HepG2 (cell line): ENCODE measurements around the gene SVOP. TPM values are rescaled to one million over a fixed set of nuclear protein-coding genes. Genes with fewer than 3 reads are reported as not detected.

Experiments
- CENPBD1 ChIP-seq: sonication (generic); formaldehyde crosslinking; IDR thresholded peaks from 2 replicates; pipeline ENCODE4 v1.8.0; 2022; ENCODE audit warnings: missing genetic modification reagents, low read depth, mild to moderate bottlenecking, borderline replicate concordance
- FOXK1 ChIP-seq: sonication (generic); formaldehyde crosslinking; IDR thresholded peaks from 2 replicates; pipeline ENCODE4 v1.4.0; 2020; ENCODE audit warnings: low read depth, missing genetic modification reagents, borderline replicate concordance
- HNRNPH1 ChIP-seq: fragments of 200-400 bp; formaldehyde crosslinking; optimal IDR thresholded peaks from 2 replicates; pipeline ENCODE3; 2017; ENCODE audit warnings: mild to moderate bottlenecking, low read depth, low read length
- MXD3 ChIP-seq: IDR thresholded peaks from 2 replicates; pipeline ENCODE4 v1.6.1; 2016; ENCODE audit warnings: mild to moderate bottlenecking, missing biosample characterization, missing genetic modification reagents
- MYC ChIP-seq: sonication (generic); formaldehyde crosslinking; IDR thresholded peaks from 2 replicates; pipeline ENCODE4 v1.9.0; 2021; ENCODE audit warnings: missing genetic modification reagents, borderline replicate concordance
- MZF1 ChIP-seq: sonication (generic); formaldehyde crosslinking; IDR thresholded peaks from 2 replicates; pipeline ENCODE4 v1.8.1; 2023; ENCODE audit warnings: mild to moderate bottlenecking, missing genetic modification reagents, borderline replicate concordance
- NCOA1 ChIP-seq: sonication (generic); formaldehyde crosslinking; IDR thresholded peaks from 2 replicates; pipeline ENCODE4 v1.9.0; 2021; ENCODE audit warnings: missing genetic modification reagents
- NR0B2 ChIP-seq: sonication (generic); formaldehyde crosslinking; IDR thresholded peaks from 2 replicates; pipeline ENCODE4 v1.4.0; 2020; ENCODE audit warnings: mild to moderate bottlenecking, missing genetic modification reagents
- REPIN1 ChIP-seq: sonication (generic); formaldehyde crosslinking; IDR thresholded peaks from 2 replicates; pipeline ENCODE4 v1.8.0; 2022; ENCODE audit warnings: missing genetic modification reagents, low read depth, mild to moderate bottlenecking, borderline replicate concordance
- TRIM24 ChIP-seq: sonication (generic); formaldehyde crosslinking; IDR thresholded peaks from 2 replicates; pipeline ENCODE4 v1.8.0; 2022; ENCODE audit warnings: mild to moderate bottlenecking, missing genetic modification reagents
- ZBTB26 ChIP-seq: IDR thresholded peaks from 2 replicates; pipeline ENCODE4 v1.6.1; 2016; ENCODE audit warnings: missing compliant biosample characterization, missing genetic modification reagents, borderline replicate concordance
- ZBTB3 ChIP-seq: sonication (generic); formaldehyde crosslinking; IDR thresholded peaks from 2 replicates; pipeline ENCODE4 v1.4.0; 2020; ENCODE audit warnings: low read depth, mild to moderate bottlenecking, moderate library complexity, missing genetic modification reagents, borderline replicate concordance
- ZMAT5 ChIP-seq: sonication (generic); formaldehyde crosslinking; IDR thresholded peaks from 2 replicates; pipeline ENCODE4 v1.5.0; 2020; ENCODE audit warnings: mild to moderate bottlenecking, low read depth, missing genetic modification reagents, borderline replicate concordance
- ZMYM3 ChIP-seq: sonication (generic); formaldehyde crosslinking; IDR thresholded peaks from 2 replicates; pipeline ENCODE4 v1.5.1; 2020; ENCODE audit warnings: mild to moderate bottlenecking, missing genetic modification reagents
- ZNF276 ChIP-seq: sonication (generic); formaldehyde crosslinking; IDR thresholded peaks from 2 replicates; pipeline ENCODE4 v1.4.0; 2020; ENCODE audit warnings: mild to moderate bottlenecking, low read depth, missing genetic modification reagents
- ZNF331 ChIP-seq: sonication (generic); formaldehyde crosslinking; IDR thresholded peaks from 2 replicates; pipeline ENCODE4 v1.4.0; 2020; ENCODE audit warnings: missing genetic modification reagents
- ZNF335 ChIP-seq: sonication (generic); formaldehyde crosslinking; IDR thresholded peaks from 2 replicates; pipeline ENCODE4 v1.4.0; 2020; ENCODE audit warnings: missing genetic modification reagents
- ZNF451 ChIP-seq: sonication (generic); formaldehyde crosslinking; IDR thresholded peaks from 2 replicates; pipeline ENCODE4 v1.5.0; 2020; ENCODE audit warnings: mild to moderate bottlenecking, missing genetic modification reagents
- ZNF468 ChIP-seq: sonication (generic); formaldehyde crosslinking; IDR thresholded peaks from 2 replicates; pipeline ENCODE4 v1.8.0; 2022; ENCODE audit warnings: mild to moderate bottlenecking, moderate library complexity, missing genetic modification reagents
- ZNF710 ChIP-seq: sonication (generic); formaldehyde crosslinking; IDR thresholded peaks from 2 replicates; pipeline ENCODE4 v1.5.0; 2020; ENCODE audit warnings: mild to moderate bottlenecking, missing genetic modification reagents, borderline replicate concordance
- ZNF777 ChIP-seq: sonication (generic); formaldehyde crosslinking; IDR thresholded peaks from 2 replicates; pipeline ENCODE4 v1.4.0; 2020; ENCODE audit warnings: missing genetic modification reagents
- ZNF878 ChIP-seq: sonication (generic); formaldehyde crosslinking; IDR thresholded peaks from 2 replicates; pipeline ENCODE4 v1.8.1; 2023; ENCODE audit warnings: mild to moderate bottlenecking, missing genetic modification reagents, moderate library complexity
- polyA plus RNA-seq, 8 experiments: library from polyadenylated mRNA; depleted of rRNA in 3 of 8; stranded (reverse) in 7 of 8; unstranded in 1 of 8; fragments of >200 nt; fragmentation: Illumina TruSeq in 4 of 8; extraction: Trizol in 4 of 8; gene quantifications; 2 replicates each; pipeline versions ENCODE4 v1.2.1 to v1.2.3, GENCODE V29; 2011 to 2016; ENCODE audit warnings: low read depth in 4 of 8, missing spikeins in 1 of 8, mixed read lengths in 1 of 8; ENCODE audit not compliant: insufficient read depth in 1 of 8
- total RNA-seq, 5 experiments: library from RNA; depleted of rRNA; stranded (reverse); fragments of >200 nt; fragmentation: Illumina TruSeq; extraction: Trizol; gene quantifications; 2 replicates each; pipeline ENCODE4 v1.2.3, GENCODE V29; 2016; ENCODE audit warnings: low read depth in 1 of 5

SVOP gene
- total and polyA plus RNA-seq, 2 of the 13 experiments (the other 11 are each of a cell fraction or from before 2014, with no cell fraction given), result not detected

- TF ChIP-seq ZMAT5 (CRISPR knock-in tag) (no peak), MZF1 (no peak), NCOA1 (no peak), NR0B2 (0 out of 2 replicates have a peak, but pooled peaks have one; percentile 15), ZBTB26 (no peak), ZNF276 (CRISPR knock-in tag) (no peak), TRIM24 (CRISPR knock-in tag) (no peak), HNRNPH1 (no peak), CENPBD1 (CRISPR knock-in tag) (no peak), MXD3 (CRISPR knock-in tag) (no peak), ZNF335 (CRISPR knock-in tag) (no peak), ZNF878 (CRISPR knock-in tag) (no peak), ZNF468 (CRISPR knock-in tag) (no peak), ZNF710 (CRISPR knock-in tag) (no peak), REPIN1 (CRISPR knock-in tag) (no peak; the same call in 1 of the 2 replicates), ZMYM3 (CRISPR knock-in tag) (peak; percentile 27; the same call in 1 of the 2 replicates), ZNF777 (no peak), MYC (CRISPR knock-in tag) (no peak), ZBTB3 (no peak), ZNF451 (CRISPR knock-in tag) (no peak), ZNF331 (CRISPR knock-in tag) (0 out of 2 replicates have a peak, but pooled peaks have one; percentile 34), FOXK1 (CRISPR knock-in tag) (0 out of 2 replicates have a peak, but pooled peaks have one; percentile 33)
These were observed 69.7 kb downstream of the SVOP start (continued) for GRCh38 chr12:108950991-108951739.
